Gastrocnemius medialis (tissue), 4 donors: ENCODE data around the gene GAB2. TPM values are rescaled to one million over a fixed set of nuclear protein-coding genes. Genes with fewer than 3 reads are reported as not detected.
A peak's percentile ranks its signal among the peaks of the same experiment; 100 is the strongest.

Experiments used
- ATAC-seq, 2 donors: fragments of 150-250 bp; one replicate each; pipeline ENCODE4 v1.9.1; 2016
- DNase-seq, 2 donors: peaks; one replicate each; pipeline ENCODE4 v3.0.0-alpha.2; 2019
- H3K27ac ChIP-seq, 4 donors: fragments of 200-600 bp; sonication (generic); 1 replicate in 1 of 4; 2 replicates in 3 of 4; pipeline ENCODE4 v1.5.1; 2016 to 2018; ENCODE audit warnings: mild to moderate bottlenecking in 2 of 4, moderate library complexity in 1 of 4
- H3K27me3 ChIP-seq, 3 donors: fragments of 200-600 bp; sonication (generic) in 2 of 3; 1 replicate in 1 of 3; 2 replicates in 2 of 3; pipeline versions ENCODE4 v1.5.1 to v1.6.0; 2016 to 2019; ENCODE audit warnings: mild to moderate bottlenecking in 1 of 3, moderate library complexity in 1 of 3
- H3K36me3 ChIP-seq, 2 donors: fragments of 200-600 bp; sonication (generic) in 1 of 2; one replicate each; pipeline ENCODE4 v1.5.1; 2017 to 2018
- H3K4me1 ChIP-seq, 2 donors: fragments of 200-600 bp; sonication (generic) in 1 of 2; one replicate each; pipeline ENCODE4 v1.5.1; 2016 to 2017; ENCODE audit warnings: mild to moderate bottlenecking in 2 of 2
- H3K4me3 ChIP-seq, 4 donors: fragments of 200-600 bp; sonication (generic) in 3 of 4; 1 replicate in 1 of 4; 2 replicates in 3 of 4; pipeline ENCODE4 v1.5.1; 2016 to 2019; ENCODE audit warnings: mild to moderate bottlenecking in 2 of 4
- H3K9me3 ChIP-seq, 3 donors: fragments of 200-600 bp; sonication (generic) in 2 of 3; 1 replicate in 1 of 3; 2 replicates in 2 of 3; pipeline ENCODE4 v1.5.1; 2016 to 2019
- POLR2A ChIP-seq, 2 donors: fragments of 450-650 bp; IDR thresholded peaks; one replicate each; pipeline ENCODE4 v1.6.1; 2017; ENCODE audit warnings: antibody characterized with exemption in 2 of 2, mild to moderate bottlenecking in 2 of 2, moderate library complexity in 2 of 2
- in situ Hi-C, 4 donors: fragments of 200-750 bp; cut with MboI; loops; one replicate each; pipeline versions ENCODE4 v1.15.0 to v1.8.0; 2017; ENCODE audit warnings: low sequenced_read_pairs in 4 of 4
- intact Hi-C: fragments of 100-400 bp; cut with DNase I; formaldehyde crosslinking; loops from one replicate; pipeline ENCODE4 v1.15.1; 2023; ENCODE audit warnings: low total_unique reads
- total RNA-seq, 4 donors: library from RNA; depleted of rRNA; stranded (reverse); fragments of >200 nt; gene quantifications; one replicate each; pipeline versions ENCODE4 v1.1.0 to v1.2.3, GENCODE V29; 2016
- TF ChIP-seq, protein P1 (sequence below), 5 experiments: fragments of 450-650 bp in 3 of 5; fragments of 200-600 bp in 2 of 5; sonication (generic) in 2 of 5; IDR thresholded peaks in 4 of 5; conservative IDR thresholded peaks in 1 of 5; 1 replicate in 4 of 5; 2 replicates in 1 of 5; pipeline ENCODE4 v1.5.1; 2016 to 2019; ENCODE audit warnings: antibody characterized with exemption in 5 of 5, mild to moderate bottlenecking in 3 of 5, moderate library complexity in 3 of 5

GAB2 gene
- total RNA-seq, 4 donors from 2014 or later, result 4.9 to 68.0 (median 25.8) TPM

DNA sequence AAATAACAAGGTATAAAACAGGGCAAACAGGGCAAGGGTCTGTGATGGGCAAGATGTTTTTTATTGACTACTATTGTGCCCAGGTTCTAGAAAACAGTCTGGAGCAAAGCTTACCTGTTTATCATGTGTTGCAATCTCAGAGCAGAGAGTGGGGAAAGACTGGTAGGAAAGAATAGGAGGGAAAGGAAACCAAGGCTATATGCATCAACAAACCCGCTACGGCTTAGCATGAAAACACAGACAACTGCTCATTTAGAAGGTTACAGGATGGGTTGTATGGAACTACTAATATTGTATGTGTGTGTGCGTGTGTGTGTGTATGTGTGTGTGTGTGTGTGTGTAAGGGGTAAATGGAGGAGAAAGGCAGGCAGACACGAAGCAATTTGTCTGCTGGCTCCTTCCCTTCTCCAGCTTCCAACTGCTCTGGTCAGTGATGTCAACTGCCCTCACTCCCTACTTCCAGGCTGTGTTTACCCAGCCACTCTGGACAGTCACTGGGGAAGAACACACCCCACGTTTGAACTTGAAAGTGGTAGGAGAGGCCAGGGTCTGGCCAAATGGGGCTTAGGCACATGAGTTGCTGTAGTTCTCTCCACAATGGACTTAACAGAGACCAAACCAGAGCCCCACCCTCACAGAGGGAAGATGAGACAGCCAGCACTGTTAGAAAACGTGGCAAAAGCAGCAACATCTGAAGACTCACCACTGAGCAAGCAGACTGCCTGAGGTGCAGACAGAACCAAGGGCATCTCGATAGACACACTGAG, 47.0 kb downstream of the GAB2 start:
- ATAC-seq (peak; percentile 33 to 62), DNase-seq (peak in 1 of 2 donors; percentile 36)
- peaks cover 12 to 27% of the 10 kb centered on the region in 2 donors for H3K4me1 ChIP-seq
- in situ Hi-C loops, result no loop called here
- intact Hi-C loops, result no loop called here
- no peaks in the 10 kb centered on the region for H3K27me3 ChIP-seq
- no peaks in the 10 kb centered on the region for H3K9me3 ChIP-seq
- no peak for TF ChIP-seq POLR2A (IDR thresholded peaks at IDR 0.05)
- TF ChIP-seq, protein P1, sequence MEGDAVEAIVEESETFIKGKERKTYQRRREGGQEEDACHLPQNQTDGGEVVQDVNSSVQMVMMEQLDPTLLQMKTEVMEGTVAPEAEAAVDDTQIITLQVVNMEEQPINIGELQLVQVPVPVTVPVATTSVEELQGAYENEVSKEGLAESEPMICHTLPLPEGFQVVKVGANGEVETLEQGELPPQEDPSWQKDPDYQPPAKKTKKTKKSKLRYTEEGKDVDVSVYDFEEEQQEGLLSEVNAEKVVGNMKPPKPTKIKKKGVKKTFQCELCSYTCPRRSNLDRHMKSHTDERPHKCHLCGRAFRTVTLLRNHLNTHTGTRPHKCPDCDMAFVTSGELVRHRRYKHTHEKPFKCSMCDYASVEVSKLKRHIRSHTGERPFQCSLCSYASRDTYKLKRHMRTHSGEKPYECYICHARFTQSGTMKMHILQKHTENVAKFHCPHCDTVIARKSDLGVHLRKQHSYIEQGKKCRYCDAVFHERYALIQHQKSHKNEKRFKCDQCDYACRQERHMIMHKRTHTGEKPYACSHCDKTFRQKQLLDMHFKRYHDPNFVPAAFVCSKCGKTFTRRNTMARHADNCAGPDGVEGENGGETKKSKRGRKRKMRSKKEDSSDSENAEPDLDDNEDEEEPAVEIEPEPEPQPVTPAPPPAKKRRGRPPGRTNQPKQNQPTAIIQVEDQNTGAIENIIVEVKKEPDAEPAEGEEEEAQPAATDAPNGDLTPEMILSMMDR (IDR thresholded peaks at IDR 0.05 in 4 of 5, conservative IDR thresholded peaks at IDR 0.05 in 1 of 5), result no peak
- H3K4me3 ChIP-seq, result no peak overlapping the region
- peak overlapping the region in 3 of 4 donors; percentile 9 to 31 (median 19) for H3K27ac ChIP-seq
- no peaks in the 10 kb centered on the region for H3K36me3 ChIP-seq

DNA sequence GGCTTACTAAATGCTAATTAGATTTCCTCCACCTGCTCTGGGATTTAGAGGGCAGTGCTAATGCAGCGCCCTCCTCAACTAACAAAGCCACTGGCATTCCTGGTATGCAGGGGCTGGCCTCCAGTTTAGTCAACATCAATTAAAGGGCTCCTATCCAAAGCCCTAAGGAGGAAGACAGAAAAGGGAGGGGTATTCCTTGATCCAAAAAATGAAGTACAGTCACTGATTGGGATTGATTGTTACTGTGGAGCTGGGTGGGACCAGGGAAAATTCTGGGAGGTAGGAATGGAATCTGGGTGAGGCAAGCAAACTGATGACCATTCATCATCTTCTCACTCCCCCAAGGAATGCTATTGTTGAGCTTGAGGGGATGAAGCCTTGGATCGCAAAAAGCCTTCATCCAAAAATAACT, 52.2 kb downstream of the GAB2 start:
- peaks cover 0 to 12% of the 10 kb centered on the region in 2 donors for H3K4me1 ChIP-seq
- in situ Hi-C loops (no loop called here), intact Hi-C loops (no loop called here)
- no peaks in the 10 kb centered on the region for H3K9me3 ChIP-seq
- TF ChIP-seq, protein P1 (IDR thresholded peaks at IDR 0.05 in 4 of 5, conservative IDR thresholded peaks at IDR 0.05 in 1 of 5), result no peak
- TF ChIP-seq POLR2A (IDR thresholded peaks at IDR 0.05), result no peak
- ATAC-seq (no peak), DNase-seq (no peak)
- H3K4me3 ChIP-seq, result no peak overlapping the region
- no peaks in the 10 kb centered on the region for H3K36me3 ChIP-seq
- no peaks in the 10 kb centered on the region for H3K27me3 ChIP-seq
- peak overlapping the region in 1 of 4 donors; percentile 4 for H3K27ac ChIP-seq

DNA sequence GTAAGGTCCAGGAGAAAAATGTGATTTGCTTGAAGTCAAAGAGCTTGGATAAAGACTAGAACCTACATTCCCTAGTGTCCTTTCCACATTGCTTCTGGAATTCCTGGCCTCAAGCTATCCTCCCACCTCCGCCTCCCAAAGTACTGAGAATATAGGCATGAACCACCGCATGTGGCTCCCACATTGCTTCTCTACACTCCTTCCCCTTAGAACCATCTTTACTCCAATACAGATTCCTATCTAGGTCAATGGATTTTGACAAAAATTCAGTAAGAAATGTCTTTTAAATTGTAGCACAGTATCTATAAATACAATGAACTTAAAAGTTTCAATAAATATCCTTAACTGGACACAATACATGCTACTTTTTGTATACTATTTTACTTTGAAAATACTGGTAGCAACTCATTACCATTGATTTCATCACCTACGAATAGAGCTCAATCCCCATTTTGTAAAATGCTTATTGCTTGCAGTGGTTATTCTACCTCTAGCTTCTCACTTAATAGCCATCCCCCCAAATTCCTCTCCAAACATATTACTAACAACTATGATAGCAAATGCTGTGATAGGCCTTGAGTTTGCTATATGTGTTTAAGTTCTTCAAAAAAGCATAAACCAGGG, 53.4 kb downstream of the GAB2 start:
- H3K4me1 ChIP-seq, result peaks cover 0 to 11% of the 10 kb centered on the region in 2 donors
- ATAC-seq (no peak), DNase-seq (no peak)
- TF ChIP-seq, protein P1 (IDR thresholded peaks at IDR 0.05 in 4 of 5, conservative IDR thresholded peaks at IDR 0.05 in 1 of 5), result no peak
- no peak for TF ChIP-seq POLR2A (IDR thresholded peaks at IDR 0.05)
- intact Hi-C loops (no loop called here), in situ Hi-C loops (no loop called here)
- no peak overlapping the region for H3K4me3 ChIP-seq
- no peaks in the 10 kb centered on the region for H3K36me3 ChIP-seq
- no peaks in the 10 kb centered on the region for H3K9me3 ChIP-seq
- H3K27me3 ChIP-seq, result no peaks in the 10 kb centered on the region
- no peak overlapping the region for H3K27ac ChIP-seq

DNA sequence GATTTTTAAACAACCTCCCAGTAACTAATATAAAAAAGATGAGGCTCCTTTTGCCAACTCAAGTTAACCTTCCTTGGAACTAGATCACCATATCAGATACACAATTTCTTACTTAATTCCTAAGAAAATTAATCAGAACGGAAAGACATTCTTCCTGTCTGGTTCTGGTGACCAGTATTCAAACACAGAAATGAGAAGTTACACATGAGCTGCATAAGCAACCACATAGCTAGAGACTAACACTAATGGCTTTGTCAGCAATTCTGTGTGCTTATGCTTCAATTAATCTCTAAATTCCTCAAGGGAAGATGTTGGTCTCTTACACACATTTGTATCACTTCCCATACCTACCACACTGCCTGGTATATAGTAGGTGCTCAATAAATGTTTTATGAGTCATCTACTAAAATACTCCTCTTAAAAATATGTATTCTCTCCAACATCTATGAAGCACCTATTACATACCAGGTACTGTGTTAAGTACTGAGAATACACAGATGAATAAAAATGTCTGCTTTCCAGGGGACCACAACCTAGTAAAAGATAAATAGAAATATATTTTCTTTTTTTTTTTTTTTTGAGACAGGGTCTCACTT, 54.5 kb downstream of the GAB2 start:
- Histone ChIP-seq H3K27me3 (no peaks in the 10 kb centered on the region), H3K9me3 (no peaks in the 10 kb centered on the region), H3K36me3 (no peaks in the 10 kb centered on the region), H3K4me3 (no peak overlapping the region), H3K27ac (no peak overlapping the region), H3K4me1 (peaks cover 0 to 11% of the 10 kb centered on the region in 2 donors)
- intact Hi-C loops, result no loop called here
- no peak for DNase-seq
- in situ Hi-C loops, result no loop called here
- TF ChIP-seq, protein P1 (IDR thresholded peaks at IDR 0.05 in 4 of 5, conservative IDR thresholded peaks at IDR 0.05 in 1 of 5), result no peak
- TF ChIP-seq POLR2A (IDR thresholded peaks at IDR 0.05), result no peak
- no peak for ATAC-seq
